Measurements from ENCODE around the gene CACNA1I. TPM values are rescaled to one million over a fixed set of nuclear protein-coding genes. Genes with fewer than 3 reads are reported as not detected.
A peak's percentile ranks its signal among the peaks of the same experiment; 100 is the strongest.

CACNA1I gene
- total and polyA plus RNA-seq, 2 experiments from 2014 or later, result 0.17 to 0.21 TPM

DNA sequence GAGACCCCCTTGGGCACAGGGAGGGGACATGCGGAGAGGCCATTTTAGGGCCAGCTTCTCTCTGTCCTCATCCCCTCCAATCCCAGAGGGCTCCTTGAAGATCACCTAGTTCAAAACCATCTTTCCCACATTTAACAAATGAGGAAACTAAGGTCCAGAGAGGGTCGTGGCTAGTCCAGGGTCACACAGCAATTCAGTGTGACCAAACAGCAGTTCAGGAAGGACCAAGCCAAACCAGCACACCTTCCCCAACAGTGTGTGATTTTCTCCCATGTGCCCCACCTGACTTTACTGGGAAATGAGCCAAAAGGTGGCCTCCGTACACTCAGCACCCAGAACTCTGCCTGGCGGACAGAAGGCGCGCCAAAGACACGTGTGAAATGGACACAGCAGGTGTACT, 51.3 kb downstream of the CACNA1I start:
- TF ChIP-seq, protein P1, sequence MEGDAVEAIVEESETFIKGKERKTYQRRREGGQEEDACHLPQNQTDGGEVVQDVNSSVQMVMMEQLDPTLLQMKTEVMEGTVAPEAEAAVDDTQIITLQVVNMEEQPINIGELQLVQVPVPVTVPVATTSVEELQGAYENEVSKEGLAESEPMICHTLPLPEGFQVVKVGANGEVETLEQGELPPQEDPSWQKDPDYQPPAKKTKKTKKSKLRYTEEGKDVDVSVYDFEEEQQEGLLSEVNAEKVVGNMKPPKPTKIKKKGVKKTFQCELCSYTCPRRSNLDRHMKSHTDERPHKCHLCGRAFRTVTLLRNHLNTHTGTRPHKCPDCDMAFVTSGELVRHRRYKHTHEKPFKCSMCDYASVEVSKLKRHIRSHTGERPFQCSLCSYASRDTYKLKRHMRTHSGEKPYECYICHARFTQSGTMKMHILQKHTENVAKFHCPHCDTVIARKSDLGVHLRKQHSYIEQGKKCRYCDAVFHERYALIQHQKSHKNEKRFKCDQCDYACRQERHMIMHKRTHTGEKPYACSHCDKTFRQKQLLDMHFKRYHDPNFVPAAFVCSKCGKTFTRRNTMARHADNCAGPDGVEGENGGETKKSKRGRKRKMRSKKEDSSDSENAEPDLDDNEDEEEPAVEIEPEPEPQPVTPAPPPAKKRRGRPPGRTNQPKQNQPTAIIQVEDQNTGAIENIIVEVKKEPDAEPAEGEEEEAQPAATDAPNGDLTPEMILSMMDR (IDR thresholded peaks at IDR 0.05; ENCODE audit: poor library complexity), result no peak
- TF ChIP-seq EZH2 (IDR thresholded peaks at IDR 0.05; ENCODE audit: borderline replicate concordance) (no peak), EZH2phosphoT487 (IDR thresholded peaks at IDR 0.05; ENCODE audit: low read depth, severe bottlenecking, unreplicated experiment) (no peak)

DNA sequence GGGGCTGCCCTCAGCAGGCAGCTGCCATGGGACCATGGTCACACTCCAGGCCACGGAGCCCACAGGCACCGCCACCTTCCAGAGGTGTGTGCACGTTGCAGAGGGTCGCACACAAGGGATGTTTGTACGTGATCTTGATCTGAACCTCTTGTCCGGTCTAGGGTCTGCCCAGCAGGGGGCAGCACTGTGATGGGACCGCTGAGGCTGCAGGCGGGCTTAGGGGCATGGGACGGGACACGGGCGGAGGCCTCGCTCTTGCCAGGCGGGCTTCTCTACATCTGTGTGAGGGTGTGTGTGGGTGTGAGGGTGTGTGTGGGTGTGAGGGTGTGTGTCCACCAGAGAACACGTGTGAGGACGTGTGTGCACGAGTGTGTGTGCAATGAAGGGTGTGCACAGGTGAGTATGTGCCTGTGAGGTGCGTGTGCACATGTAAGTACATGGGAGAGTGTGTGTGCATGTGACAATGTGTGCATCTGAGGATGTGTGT, 52.4 kb downstream of the CACNA1I start:
- TF ChIP-seq EZH2phosphoT487 (IDR thresholded peaks at IDR 0.05; ENCODE audit: low read depth, severe bottlenecking, unreplicated experiment), result no peak
- TF ChIP-seq, protein P1 (IDR thresholded peaks at IDR 0.05; ENCODE audit: poor library complexity), result peak; percentile 50
- Histone ChIP-seq H3K4me3 (no peak overlapping the region), H3K4me2 (no peak overlapping the region), H3K36me3 (replicated peaks; ENCODE audit: insufficient read depth, low read depth) (no peaks in the 10 kb centered on the region), H3K79me2 (no peaks in the 10 kb centered on the region), H3K9me2 (replicated peaks; ENCODE audit: insufficient read depth) (no peaks in the 10 kb centered on the region), H3K27me3 (peaks cover 4% of the 10 kb centered on the region), H3K9me3 (ENCODE audit: low read depth) (no peaks in the 10 kb centered on the region), H3K27ac (no peak overlapping the region), H3K4me1 (ENCODE audit: insufficient read depth) (no peaks in the 10 kb centered on the region), H4K20me1 (ENCODE audit: insufficient read depth, poor library complexity, severe bottlenecking) (no peaks in the 10 kb centered on the region), H2AFZ (no peak overlapping the region)
- peak; percentile 63 for DNase-seq (ENCODE audit: low spot score)
- 46% methylated on average over 17 of the region's 17 CpGs for WGBS (ENCODE audit: low lambda C conversion rate, missing lambda C conversion rate)

More for the DNA sequence above, 51.3 kb downstream of the CACNA1I start:
- Histone ChIP-seq H3K27ac (no peak overlapping the region), H2AFZ (no peak overlapping the region), H3K4me3 (no peak overlapping the region), H3K9me3 (ENCODE audit: low read depth) (no peaks in the 10 kb centered on the region), H3K36me3 (replicated peaks; ENCODE audit: insufficient read depth, low read depth) (no peaks in the 10 kb centered on the region), H3K79me2 (no peaks in the 10 kb centered on the region), H3K4me1 (ENCODE audit: insufficient read depth) (no peaks in the 10 kb centered on the region), H3K27me3 (peaks cover 4% of the 10 kb centered on the region), H3K9me2 (replicated peaks; ENCODE audit: insufficient read depth) (no peaks in the 10 kb centered on the region), H3K4me2 (no peak overlapping the region), H4K20me1 (ENCODE audit: insufficient read depth, poor library complexity, severe bottlenecking) (no peaks in the 10 kb centered on the region)
- no peak for DNase-seq (ENCODE audit: low spot score)
- 82% methylated on average over 7 of the region's 7 CpGs for WGBS (ENCODE audit: low lambda C conversion rate, missing lambda C conversion rate)

DNA sequence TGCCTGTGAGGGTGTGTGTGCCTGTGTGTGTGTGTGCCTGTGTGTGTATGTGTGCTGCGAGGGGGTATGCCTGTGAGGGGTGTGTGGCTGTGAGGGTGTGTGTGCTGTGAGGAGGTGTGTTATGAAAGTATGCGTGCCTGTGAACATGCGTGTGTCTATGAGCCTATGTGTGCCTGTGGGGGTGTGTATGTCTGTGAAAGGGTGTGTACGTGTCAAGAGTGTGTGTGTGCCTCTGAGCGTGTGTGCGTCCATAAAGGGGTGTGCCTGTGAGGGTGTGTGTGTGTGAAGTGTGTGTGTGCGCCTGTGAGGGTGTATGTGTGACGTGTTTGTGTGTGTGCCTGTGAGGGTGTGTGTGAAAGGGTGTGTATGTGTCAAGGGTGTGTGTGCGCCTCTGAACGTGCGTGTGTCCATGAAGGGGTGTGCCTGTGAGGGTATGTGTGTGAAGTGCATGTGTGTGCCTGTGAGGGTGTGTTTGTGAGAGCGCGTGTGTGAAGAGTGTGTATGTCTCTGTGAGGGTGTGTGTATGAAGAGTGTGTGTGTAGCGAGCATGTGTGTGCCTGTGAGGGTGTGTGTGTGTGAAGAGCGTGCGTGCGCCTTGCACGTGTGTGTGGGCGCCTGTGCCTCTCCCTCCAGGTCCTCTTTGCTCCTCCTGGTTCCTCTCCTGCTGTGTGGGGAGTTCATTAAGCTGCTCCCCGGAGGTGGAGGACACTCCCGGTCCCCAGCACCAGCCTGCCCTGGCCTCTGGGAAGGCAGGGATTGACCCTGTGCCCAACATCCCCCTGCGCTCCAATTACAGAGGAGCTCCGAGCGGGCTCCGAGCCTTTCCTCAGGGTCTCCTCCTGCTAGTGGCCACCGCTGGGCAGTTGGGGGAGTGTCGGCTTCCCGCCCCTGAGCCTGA, 53.3 kb downstream of the CACNA1I start:
- Histone ChIP-seq H3K4me3 (no peak overlapping the region), H3K9me2 (replicated peaks; ENCODE audit: insufficient read depth) (no peaks in the 10 kb centered on the region), H3K27me3 (peaks cover 4% of the 10 kb centered on the region), H2AFZ (no peak overlapping the region), H3K4me1 (ENCODE audit: insufficient read depth) (no peaks in the 10 kb centered on the region), H3K27ac (no peak overlapping the region), H3K36me3 (replicated peaks; ENCODE audit: insufficient read depth, low read depth) (no peaks in the 10 kb centered on the region), H4K20me1 (ENCODE audit: insufficient read depth, poor library complexity, severe bottlenecking) (no peaks in the 10 kb centered on the region), H3K9me3 (ENCODE audit: low read depth) (no peaks in the 10 kb centered on the region), H3K4me2 (no peak overlapping the region), H3K79me2 (no peaks in the 10 kb centered on the region)
- WGBS (ENCODE audit: low lambda C conversion rate, missing lambda C conversion rate), result 73% methylated on average over 28 of the region's 28 CpGs
- DNase-seq (ENCODE audit: low spot score), result no peak
- TF ChIP-seq EZH2phosphoT487 (IDR thresholded peaks at IDR 0.05; ENCODE audit: low read depth, severe bottlenecking, unreplicated experiment) (no peak), EZH2 (IDR thresholded peaks at IDR 0.05; ENCODE audit: borderline replicate concordance) (no peak)
- TF ChIP-seq, protein P1 (IDR thresholded peaks at IDR 0.05; ENCODE audit: poor library complexity), result no peak
